ENCODE measurements around the gene CD4.

- TF ChIP-seq POLR2AphosphoS5 (IDR thresholded peaks at IDR 0.05; ENCODE audit: low read depth, low read length): no peak
- no peak for TF ChIP-seq POLR2A (IDR thresholded peaks at IDR 0.05; ENCODE audit: borderline replicate concordance, extremely low read depth, insufficient read depth, insufficient read length)
- TF ChIP-seq CTCF (IDR thresholded peaks at IDR 0.05 in 2 of 3, conservative IDR thresholded peaks at IDR 0.05 in 1 of 3; ENCODE audit: borderline replicate concordance in 1 of 3, insufficient read depth in 1 of 3, low read depth in 2 of 3, low read length in 2 of 3): peak in 2 of 3 experiments; percentile 25; a peak in 2 of 6 replicates
- no peak for TF ChIP-seq SP1 (IDR thresholded peaks at IDR 0.05; ENCODE audit: low read depth)
- no peak for TF ChIP-seq CBX3 (IDR thresholded peaks at IDR 0.05; ENCODE audit: low read depth)
- no peak for TF ChIP-seq MAX (IDR thresholded peaks at IDR 0.05)
- TF ChIP-seq EGR1 (IDR thresholded peaks at IDR 0.05; ENCODE audit: low read depth): no peak
- no peak for TF ChIP-seq SRF (IDR thresholded peaks at IDR 0.05; ENCODE audit: low read depth)
- TF ChIP-seq EZH2 (IDR thresholded peaks at IDR 0.05): no peak
- no peak for TF ChIP-seq CEBPB (IDR thresholded peaks at IDR 0.05; ENCODE audit: low read depth)
- TF ChIP-seq TCF7L2 (IDR thresholded peaks at IDR 0.05; ENCODE audit: borderline replicate concordance, extremely low read depth, insufficient read depth, insufficient read length): no peak
- no peak for TF ChIP-seq EZH2phosphoT487 (IDR thresholded peaks at IDR 0.05; ENCODE audit: borderline replicate concordance)
- no peak for TF ChIP-seq ZNF274 (IDR thresholded peaks at IDR 0.05; ENCODE audit: low read depth, low read length)
These were observed 79.1 kb downstream of the CD4 start for GRCh38 chr12:6868211-6869048.
